OCI-LY1 (cell line): Measurements from ENCODE around the gene POLR3GL.

Experiments
- H2AFZ ChIP-seq: fragments of 200-600 bp; sonication (generic), shearing (Covaris generic); 2 replicates; pipeline ENCODE4 v1.6.0; 2014; ENCODE audit warnings: antibody characterized with exemption, mild to moderate bottlenecking, low read length
- H3F3A ChIP-seq: fragments of 200-600 bp; sonication (generic), shearing (Covaris generic); 2 replicates; pipeline ENCODE4 v1.6.0; 2014; ENCODE audit warnings: mild to moderate bottlenecking, antibody characterized with exemption, low read length, moderate library complexity; ENCODE audit not compliant: insufficient read depth
- H3K27ac ChIP-seq: fragments of 200-600 bp; sonication (generic); 2 replicates; pipeline ENCODE4 v1.5.1; 2014; ENCODE audit warnings: low read length, mixed run types, mild to moderate bottlenecking, low read depth; ENCODE audit not compliant: poor library complexity, severe bottlenecking
- H3K27me3 ChIP-seq: fragments of 200-600 bp; sonication (generic); 2 replicates; pipeline ENCODE4 v1.6.0; 2014; ENCODE audit warnings: antibody characterized with exemption, mild to moderate bottlenecking, low read length, moderate library complexity; ENCODE audit not compliant: insufficient read depth
- H3K36me3 ChIP-seq: fragments of 200-600 bp; sonication (generic); 2 replicates; pipeline ENCODE4 v1.6.1; 2014; ENCODE audit warnings: mild to moderate bottlenecking, antibody characterized with exemption, low read length, moderate library complexity, mixed read lengths; ENCODE audit not compliant: insufficient read depth
- H3K4me1 ChIP-seq: fragments of 200-600 bp; sonication (generic); 2 replicates; pipeline ENCODE4 v1.5.1; 2014; ENCODE audit warnings: mild to moderate bottlenecking, low read length, moderate library complexity; ENCODE audit not compliant: insufficient read depth, severe bottlenecking
- H3K4me2 ChIP-seq: fragments of 200-600 bp; sonication (generic), shearing (Covaris generic); 2 replicates; pipeline ENCODE4 v1.6.1; 2014; ENCODE audit warnings: low read length
- H3K4me3 ChIP-seq: fragments of 200-600 bp; sonication (generic); 2 replicates; pipeline ENCODE4 v1.5.1; 2014; ENCODE audit warnings: low read length, low read depth, mild to moderate bottlenecking, mixed read lengths; ENCODE audit not compliant: poor library complexity, severe bottlenecking
- H3K79me2 ChIP-seq: fragments of 200-600 bp; shearing (Covaris generic); 2 replicates; pipeline ENCODE4 v1.6.1; 2016; ENCODE audit warnings: mixed run types, low read length, mixed read lengths; ENCODE audit not compliant: insufficient read depth
- H3K9ac ChIP-seq: fragments of 200-600 bp; sonication (generic), shearing (Covaris generic); 2 replicates; pipeline ENCODE4 v1.6.1; 2014; ENCODE audit warnings: mild to moderate bottlenecking, low read length, mixed read lengths
- H3K9me2 ChIP-seq: fragments of 200-600 bp; sonication (generic), shearing (Covaris generic); 2 replicates; pipeline ENCODE4 v1.6.1; 2014; ENCODE audit warnings: low read depth, mild to moderate bottlenecking, low read length, mixed read lengths
- H3K9me3 ChIP-seq: fragments of 200-600 bp; shearing (Covaris generic); 2 replicates; pipeline ENCODE4 v1.6.1; 2014; ENCODE audit warnings: low read length, mixed read lengths
- H4K20me1 ChIP-seq: fragments of 200-600 bp; sonication (generic), shearing (Covaris generic); 2 replicates; pipeline ENCODE4 v1.6.0; 2016; ENCODE audit warnings: mild to moderate bottlenecking, low read length; ENCODE audit not compliant: insufficient read depth
- CTCF ChIP-seq: fragments of 200-600 bp; sonication (generic), shearing (Covaris generic); IDR thresholded peaks from 2 replicates; pipeline ENCODE4 v1.5.1; 2017; ENCODE audit warnings: mild to moderate bottlenecking, antibody characterized with exemption, low read length, moderate library complexity, mixed read lengths
- EZH2 ChIP-seq: fragments of 200-600 bp; sonication (generic), shearing (Covaris generic); IDR thresholded peaks from 2 replicates; pipeline ENCODE4 v1.8.0; 2017; ENCODE audit warnings: borderline replicate concordance, mixed run types, mild to moderate bottlenecking, antibody characterized with exemption, low read length, moderate library complexity, mixed read lengths

Gene POLR3GL

GRCh38 chr1:145944532-145944931 lies 20.0 kb upstream of the POLR3GL start:
- H3K36me3 ChIP-seq: peaks cover 22% of the 10 kb centered on the region
- no peaks in the 10 kb centered on the region for H4K20me1 ChIP-seq
- no peaks in the 10 kb centered on the region for H3K9me3 ChIP-seq
- no peaks in the 10 kb centered on the region for H3K4me1 ChIP-seq
- TF ChIP-seq CTCF (no peak), EZH2 (no peak)
- H2AFZ ChIP-seq: no peak overlapping the region
- H3K9ac ChIP-seq: no peak overlapping the region
- H3K27me3 ChIP-seq: no peaks in the 10 kb centered on the region
- no peak overlapping the region for H3K4me3 ChIP-seq
- H3K9me2 ChIP-seq: no peaks in the 10 kb centered on the region
- no peaks in the 10 kb centered on the region for H3F3A ChIP-seq
- H3K79me2 ChIP-seq: no peaks in the 10 kb centered on the region
- no peak overlapping the region for H3K4me2 ChIP-seq
- H3K27ac ChIP-seq: no peak overlapping the region

DNA sequence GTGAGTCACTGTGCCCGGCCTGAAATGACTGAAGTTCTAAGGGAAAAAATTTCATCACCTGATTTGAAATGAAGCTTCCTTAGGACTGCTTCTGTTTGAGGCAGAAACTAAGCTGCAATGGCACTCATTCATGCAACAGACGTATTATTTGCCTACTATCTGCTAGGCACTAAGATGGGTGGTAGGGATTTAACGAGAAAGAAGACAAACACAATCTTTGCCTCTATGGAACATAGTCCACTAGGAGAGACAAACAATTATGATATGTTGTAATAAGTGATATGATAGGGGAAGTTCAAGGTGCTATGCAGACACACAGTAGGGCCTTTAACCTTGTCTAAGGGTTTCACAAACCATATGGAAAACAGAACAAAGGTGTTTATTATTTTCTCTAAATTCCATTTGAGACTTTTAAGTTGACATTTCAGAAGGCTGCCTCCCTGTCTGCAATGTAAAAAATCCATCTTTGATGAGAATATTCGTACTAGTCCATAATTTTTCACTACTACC lies 18.0 kb upstream of the POLR3GL start:
- Histone ChIP-seq H3F3A (no peaks in the 10 kb centered on the region), H3K79me2 (no peaks in the 10 kb centered on the region), H4K20me1 (no peaks in the 10 kb centered on the region), H3K9me2 (no peaks in the 10 kb centered on the region), H3K4me1 (no peaks in the 10 kb centered on the region), H3K9me3 (no peaks in the 10 kb centered on the region), H3K9ac (no peak overlapping the region), H3K4me3 (no peak overlapping the region), H3K27me3 (no peaks in the 10 kb centered on the region), H2AFZ (no peak overlapping the region), H3K36me3 (peaks cover 19% of the 10 kb centered on the region; the same call in 1 of the 2 replicates), H3K4me2 (no peak overlapping the region), H3K27ac (no peak overlapping the region)
- no peak for TF ChIP-seq EZH2
- TF ChIP-seq CTCF: no peak

- no peak for TF ChIP-seq CTCF
- TF ChIP-seq EZH2: no peak
- Histone ChIP-seq H3K4me1 (no peaks in the 10 kb centered on the region), H2AFZ (no peak overlapping the region), H3K36me3 (peaks cover 17% of the 10 kb centered on the region; the same call in 1 of the 2 replicates), H3K4me2 (no peak overlapping the region), H3K9ac (no peak overlapping the region), H3K79me2 (no peaks in the 10 kb centered on the region), H3K4me3 (no peak overlapping the region), H3K9me2 (no peaks in the 10 kb centered on the region), H3K9me3 (no peaks in the 10 kb centered on the region), H4K20me1 (no peaks in the 10 kb centered on the region), H3K27me3 (no peaks in the 10 kb centered on the region), H3F3A (no peaks in the 10 kb centered on the region), H3K27ac (no peak overlapping the region)
Measured at GRCh38 chr1:145947551-145947950, 16.9 kb upstream of the POLR3GL start.
